NCI-H82 (cell line): ENCODE measurements around the gene ZCCHC8.
"Not testable (repeated sequence)": the region's sequence is repeated elsewhere in the genome, so short reads cannot be mapped to it uniquely, and the experiment has no call there.

Experiments
- DNase-seq: peaks from one replicate; lab custom pipeline; 2025; lab: John Stamatoyannopoulos, UW

Gene ZCCHC8

DNA sequence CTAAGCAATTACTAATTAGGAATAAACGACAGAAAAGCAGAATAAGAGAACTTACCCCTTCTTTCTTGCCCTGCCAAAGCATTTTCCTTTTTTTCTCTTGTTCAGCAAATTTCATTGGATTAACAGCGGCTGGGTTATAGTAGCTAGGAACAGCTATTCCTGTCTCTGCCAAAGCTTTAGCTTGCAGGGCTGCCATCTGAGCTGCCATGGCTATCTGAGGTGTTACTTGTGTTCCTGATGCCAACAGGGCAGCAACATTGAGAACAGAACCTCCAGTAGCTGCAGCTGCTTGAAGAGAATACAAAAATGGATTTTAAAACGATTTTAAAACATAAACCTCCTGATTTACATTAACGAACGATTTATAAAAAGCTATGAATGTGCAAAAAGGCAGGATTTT, 7.4 kb upstream of the ZCCHC8 start:
- no peak for DNase-seq

DNA sequence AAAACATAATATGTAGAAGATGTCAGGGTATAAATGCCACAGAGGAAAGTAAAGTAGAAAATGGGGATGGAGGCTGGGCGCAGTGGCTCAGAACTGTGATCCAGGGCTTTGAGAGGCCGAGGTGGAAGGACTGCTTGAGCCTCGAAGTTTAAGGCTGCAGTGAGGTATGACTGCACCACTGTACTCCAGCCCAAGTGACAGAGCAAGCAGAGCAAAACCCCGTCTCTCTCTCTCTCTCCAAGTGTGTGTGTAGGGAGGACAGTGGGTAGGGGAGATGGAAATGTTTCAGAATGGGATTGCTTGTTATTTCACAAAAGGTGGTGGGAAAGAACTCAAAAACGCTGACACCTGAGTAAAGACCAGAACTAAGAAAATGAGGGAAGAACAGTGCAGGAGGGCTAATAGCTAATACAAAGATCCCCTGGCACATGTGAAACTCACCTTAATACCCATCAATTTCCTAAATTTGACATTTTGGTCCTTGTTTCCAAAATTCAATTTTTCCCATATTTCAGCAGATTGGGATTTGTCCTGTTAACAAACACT, 5.7 kb upstream of the ZCCHC8 start:
- no peak for DNase-seq

DNA sequence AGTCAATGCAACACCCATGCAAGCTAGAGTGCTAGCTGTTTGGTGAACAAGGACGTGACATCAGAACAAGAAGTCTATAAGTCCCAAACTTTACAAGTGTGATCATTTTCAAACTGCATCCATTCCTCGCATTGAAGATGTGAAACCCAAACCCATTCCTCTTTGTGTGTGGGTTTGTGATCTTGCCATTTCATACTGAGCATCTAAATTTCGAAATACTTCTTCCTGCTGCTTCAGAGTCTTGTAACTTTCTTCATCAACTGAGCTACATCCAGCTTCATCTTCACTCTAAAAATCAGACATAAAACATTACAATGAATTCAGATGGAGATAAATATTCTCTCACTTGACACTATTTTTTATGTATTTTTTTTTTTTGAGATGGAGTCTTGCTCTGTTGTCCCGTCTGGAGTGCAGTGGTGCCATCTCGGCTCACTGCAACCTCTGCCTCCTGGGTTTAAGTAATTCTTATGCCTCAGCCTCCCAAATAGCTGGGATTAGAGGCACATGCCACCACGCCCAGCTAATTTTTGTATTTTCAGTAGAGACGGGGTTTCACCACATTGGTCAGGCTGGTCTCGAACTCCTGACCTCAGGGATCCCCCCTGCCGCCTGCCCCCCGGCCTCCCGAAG, 4.8 kb upstream of the ZCCHC8 start:
- DNase-seq = no peak

DNA sequence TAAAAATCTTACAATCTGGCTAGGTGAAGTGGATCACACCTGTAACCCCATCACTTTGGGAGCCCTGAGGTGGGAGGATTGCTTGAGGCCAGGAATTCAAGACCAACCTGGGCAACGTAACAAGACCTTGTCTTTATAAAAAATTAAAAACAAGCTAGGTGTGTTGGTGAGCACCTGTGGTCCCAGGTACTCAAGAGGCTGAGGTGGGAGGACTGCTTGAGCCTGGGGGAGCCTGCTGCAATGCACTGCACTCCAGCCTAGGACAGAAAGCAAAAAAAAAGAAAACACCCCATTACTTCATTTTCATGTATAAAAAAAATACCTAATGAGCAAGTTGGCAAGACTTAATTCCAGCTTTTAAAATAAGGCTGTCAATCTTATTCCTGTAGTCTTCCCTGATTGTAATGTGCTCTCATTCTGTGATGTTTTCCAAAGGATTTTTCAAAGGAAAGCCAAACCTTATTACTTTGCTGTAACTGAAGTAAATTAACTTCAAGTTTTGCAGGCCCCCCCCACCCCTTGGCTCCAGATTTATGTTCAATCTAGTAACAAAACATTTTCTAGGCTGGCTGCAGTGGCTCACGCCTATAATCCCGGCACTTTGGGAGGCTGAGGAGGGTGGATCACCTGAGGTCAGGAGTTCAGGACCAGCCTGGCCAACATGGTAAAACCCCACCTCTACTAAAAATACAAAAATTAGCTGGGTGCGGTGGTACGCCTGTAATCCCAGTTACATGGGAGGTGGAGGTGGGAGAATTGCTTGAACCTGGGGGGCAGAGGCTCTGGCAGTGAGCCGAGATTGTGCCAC, 3.3 kb upstream of the ZCCHC8 start:
- DNase-seq = no peak

DNA sequence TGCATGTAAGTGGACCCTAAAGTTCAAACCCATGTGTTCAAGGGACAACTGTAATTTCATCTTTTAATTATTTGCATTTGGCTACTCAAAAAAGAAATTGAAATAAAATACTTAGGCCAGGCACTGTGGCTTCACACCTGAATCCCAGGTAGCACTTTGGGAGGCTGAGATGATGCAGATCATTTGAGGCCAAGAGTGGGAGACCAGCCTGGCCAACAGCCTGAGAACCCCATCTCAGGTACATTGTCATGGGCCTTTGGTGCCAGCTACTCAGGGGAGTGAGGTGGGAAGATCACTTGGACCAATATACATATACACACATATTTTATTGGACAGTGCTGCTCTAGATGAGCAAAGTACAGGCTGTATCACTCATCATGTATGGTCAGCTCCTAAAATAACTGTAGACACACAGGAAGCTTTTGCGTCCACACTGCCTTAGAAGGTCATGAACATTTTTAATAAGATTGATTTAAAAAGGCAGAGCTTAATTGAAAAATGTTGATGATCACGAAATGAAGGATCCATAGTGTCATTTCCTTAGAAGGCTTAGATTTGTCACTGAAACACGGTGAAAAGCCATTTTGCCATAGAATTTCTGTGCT, 2.5 kb upstream of the ZCCHC8 start:
- peak; percentile 29 for DNase-seq

DNA sequence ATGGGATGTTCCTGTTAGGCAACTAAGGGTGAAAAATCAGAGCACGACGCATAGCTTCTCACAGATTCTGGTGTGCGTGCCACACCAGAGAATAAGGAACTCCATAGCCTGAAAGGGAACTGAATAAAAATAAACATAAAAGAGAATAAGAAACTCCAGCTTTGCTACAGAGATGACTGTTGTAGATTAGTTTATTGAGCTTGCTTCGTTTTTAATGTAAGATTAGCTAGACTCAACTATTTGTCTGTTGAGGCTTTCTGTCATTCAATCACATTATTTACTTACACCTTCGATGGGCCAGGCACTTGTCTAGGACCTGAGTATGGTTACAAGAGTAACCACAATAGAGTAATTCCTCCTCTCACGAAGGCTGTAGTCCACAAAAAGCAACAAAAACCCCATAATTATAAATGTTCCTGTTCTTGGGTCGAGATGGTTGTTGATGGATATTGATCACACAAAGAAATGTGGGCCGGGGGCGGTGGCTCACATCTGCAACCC, 807 bp upstream of the ZCCHC8 start:
- DNase-seq = peak; percentile 51

DNA sequence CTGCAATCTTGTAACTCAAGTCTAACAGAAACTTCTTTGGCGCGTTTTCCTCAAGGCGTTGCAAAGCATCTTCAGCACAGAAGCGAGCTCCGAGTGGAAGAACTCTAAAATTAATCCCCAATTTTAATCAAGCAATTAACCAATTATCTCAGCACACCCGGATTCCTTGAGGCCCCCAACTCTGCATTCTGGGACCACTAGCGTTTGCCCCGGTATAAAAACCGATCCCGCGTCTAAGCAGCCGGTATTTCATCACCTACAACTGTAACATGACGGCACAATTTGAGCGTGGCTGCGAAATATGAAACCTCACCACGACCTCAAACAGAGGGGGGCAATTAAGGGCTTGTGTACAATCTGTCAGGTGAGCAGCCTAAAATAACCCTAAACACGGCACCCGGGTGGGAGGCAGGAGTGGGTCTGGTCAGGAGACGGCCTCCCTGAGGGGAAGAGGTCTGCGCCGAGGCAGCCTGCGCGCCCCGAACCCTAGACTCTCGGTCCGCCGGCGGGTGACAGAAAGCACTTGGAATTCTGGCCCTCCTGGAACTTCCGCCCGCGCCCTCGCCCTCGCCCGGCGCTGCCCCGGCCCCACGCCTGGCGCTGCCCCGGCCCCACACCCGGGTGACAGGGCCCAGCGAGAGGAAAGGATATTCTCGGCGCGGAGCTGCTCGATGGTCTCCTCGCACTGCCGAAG, 594 bp downstream of the ZCCHC8 start:
- peak; percentile 81 for DNase-seq

DNA sequence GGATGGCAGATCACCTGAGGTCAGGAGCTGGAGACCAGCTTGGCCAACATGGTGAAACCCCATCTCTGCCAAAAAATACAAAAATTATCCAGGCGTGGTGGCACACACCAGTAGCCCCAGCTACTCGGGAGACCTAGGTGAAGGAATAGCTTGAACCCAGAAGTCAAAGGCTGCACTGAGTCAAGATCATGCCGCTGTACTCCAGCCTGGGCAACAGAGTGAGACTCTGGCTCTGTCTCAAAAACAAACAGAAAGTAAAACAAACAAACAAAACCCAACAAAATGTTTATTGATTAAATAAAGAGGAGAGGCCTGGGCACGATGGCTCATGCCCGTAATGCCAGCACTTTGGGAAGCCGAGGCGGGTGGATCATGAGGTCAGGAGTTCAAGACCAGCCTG, 5.5 kb downstream of the ZCCHC8 start:
- no peak for DNase-seq

DNA sequence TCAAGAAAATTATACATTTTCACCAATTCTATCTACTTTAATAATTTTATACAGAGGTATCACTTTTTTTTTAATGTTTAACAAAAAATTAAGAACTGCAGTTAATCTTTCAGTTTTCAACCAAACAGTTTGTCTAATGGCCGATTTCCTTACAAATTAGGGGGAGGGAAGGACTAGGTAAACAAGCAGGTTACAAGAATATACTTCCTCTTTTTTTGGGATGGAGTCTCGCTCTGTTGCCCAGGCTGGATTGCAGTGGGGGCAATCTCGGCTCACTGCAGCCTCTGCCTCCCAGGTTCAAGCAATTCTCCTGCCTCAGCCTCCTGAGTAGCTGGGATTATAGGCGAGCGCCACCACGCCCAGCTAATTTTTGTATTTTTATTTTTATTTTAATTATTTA, 7.5 kb downstream of the ZCCHC8 start:
- not testable (repeated sequence) for DNase-seq

DNA sequence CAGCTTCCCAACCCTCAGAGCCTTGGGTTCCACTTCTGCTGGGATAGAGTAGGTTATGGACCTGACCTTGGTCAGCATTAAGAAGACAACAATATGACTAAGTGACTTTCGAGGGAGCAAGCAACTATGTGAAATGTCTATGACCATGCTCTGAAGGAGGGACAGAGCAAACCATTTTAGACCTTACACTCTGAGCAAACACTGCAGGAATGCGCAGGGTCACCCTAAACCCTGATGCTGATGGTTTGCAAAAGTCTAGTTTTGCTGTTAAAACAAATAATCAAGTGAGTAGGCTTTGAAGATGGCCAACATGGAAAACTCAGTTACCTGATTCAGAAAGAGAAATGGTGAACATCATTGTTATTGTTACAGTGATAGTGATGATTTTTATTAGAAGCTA, 8.7 kb downstream of the ZCCHC8 start:
- DNase-seq = no peak

DNA sequence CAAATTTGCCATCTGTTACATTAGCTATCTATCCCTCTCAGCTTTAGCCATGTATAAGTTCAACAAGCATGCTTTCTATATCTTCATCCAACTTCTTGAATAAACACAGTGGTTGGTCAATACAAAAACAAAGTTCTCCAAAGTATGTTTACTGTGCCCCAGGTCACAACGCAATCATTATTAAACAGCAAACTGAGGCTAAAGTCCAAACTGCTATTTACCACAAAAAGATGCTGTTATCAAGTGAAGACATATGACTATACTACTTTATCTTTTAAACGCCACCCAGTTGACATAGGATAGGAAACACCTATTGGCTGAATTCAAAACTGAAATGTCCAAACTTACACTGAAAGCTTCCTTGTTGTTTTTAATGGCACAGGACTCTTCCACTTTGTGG, 11.7 kb downstream of the ZCCHC8 start:
- DNase-seq = no peak

DNA sequence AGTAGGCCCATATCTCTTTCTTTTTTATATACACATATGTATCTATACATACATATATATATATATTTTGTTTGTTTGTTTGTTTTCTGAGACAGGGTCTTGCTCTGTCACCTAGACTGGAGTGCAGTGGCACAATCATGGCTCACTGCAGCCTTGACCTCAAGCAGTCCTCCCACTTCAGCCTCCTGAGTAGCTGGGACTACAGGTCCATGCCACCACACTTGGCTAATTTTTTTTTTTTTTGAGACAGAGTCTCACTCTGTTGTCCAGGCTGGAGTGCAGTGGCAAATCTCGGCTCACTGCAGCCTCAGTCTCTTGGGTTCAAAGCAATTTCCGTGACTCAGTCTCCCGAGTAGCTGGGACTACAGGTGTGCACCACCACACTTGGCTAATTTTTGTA, 12.9 kb downstream of the ZCCHC8 start:
- DNase-seq = not testable (repeated sequence)

DNA sequence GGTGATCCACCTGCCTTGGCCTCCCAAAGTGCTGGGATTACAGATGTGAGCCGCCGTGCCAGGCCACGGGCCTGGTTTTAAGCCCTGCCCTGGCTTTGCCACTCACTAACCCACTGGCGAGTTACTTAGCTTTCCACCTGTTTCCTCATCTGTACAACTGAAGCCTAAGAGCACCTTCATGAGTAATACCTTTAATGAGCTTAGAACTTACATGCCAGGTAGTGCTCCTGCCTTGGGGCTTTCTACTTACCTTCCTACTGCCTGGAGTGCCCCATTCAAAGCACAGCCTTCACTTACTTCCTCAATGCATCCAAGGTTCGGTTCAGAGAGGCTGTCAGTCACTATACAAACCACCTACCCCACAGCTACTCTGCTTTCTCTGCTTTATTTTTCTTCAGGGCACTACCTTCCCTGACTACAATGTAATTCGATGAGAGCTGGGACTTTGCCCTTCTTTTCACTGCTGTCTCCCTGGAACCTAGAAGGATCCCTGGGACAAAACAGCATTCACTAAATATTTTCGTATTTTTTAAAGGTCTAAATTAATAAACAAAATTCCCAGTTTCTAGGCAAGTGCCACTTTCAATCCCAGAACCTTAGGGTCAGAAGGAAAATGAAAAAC, 13.8 kb downstream of the ZCCHC8 start:
- no peak for DNase-seq

DNA sequence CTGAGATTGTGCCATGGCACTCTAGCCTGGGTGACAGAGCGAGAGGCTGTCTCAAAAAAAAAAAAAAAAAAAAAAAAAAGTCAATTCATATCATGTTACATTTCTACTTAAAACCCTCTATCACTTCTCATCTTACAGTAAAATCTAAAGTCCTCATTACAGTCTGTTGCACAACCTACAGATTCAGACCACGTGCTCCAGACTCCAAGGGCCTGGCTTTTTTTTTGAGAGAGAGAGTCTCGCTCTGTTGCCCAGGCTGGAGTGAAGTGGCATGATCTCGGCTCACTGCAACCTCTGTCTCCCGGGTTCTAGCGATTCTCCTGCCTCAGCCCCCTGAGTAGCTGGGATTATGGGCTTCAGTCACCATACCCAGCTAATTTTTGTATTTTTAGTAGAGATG, 14.4 kb downstream of the ZCCHC8 start:
- DNase-seq = not testable (repeated sequence)

DNA sequence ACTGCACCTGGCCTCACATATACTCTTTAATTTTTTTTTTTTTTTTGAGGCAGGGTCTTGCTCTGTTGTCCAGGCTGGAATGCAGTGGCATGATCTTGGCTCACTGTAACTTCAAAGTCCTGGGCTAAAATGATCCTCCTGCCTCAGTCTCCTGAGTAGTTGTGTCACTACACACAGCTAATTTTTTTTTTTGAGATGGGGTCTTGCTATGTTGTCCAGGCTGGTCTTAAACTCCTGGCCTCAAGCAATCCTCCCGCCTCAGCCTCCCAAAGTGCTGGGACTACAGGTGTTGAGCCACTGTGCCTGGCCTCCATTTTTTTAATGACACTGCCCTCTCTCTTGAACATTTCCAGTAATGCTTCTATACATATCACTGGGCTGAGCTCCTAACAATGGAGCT, 16.3 kb downstream of the ZCCHC8 start:
- not testable (repeated sequence) for DNase-seq

DNA sequence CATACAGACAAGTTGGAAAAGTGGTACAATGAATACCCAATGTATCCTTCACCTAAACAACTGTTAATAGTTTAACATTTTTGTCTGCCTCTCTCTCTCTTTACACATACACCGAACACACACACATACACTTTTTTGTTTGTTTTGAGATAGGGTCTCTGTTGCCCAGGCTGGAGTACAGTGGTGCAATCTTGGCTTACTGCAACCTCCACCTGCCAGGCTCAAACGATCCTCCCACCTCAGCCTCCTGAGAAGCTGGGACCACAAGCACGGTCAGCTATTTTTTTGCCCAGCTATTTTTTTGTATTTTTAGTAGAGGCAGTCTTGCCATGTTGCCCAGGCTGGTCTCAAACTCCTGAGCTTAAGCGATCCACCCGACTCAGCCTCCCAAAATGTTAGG, 16.8 kb downstream of the ZCCHC8 start:
- no peak for DNase-seq

DNA sequence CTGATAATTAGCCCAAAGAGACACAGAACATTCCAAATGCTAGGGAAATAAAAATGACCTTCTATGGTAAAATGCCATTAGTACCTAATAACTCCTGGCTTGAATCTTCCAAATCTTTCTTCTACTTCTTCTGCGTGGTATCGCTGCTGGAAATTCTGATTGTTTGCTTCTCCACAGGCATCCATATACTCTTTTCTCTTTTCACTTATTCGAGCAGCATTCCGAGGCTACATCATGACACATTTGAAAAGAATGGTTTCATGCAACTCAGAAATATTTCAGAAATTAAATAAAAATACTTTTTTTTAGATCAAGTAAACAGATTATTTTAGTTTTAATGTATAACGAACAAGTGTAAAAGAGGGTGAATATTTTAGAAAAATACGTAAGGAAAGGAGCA, 18.9 kb downstream of the ZCCHC8 start:
- no peak for DNase-seq

DNA sequence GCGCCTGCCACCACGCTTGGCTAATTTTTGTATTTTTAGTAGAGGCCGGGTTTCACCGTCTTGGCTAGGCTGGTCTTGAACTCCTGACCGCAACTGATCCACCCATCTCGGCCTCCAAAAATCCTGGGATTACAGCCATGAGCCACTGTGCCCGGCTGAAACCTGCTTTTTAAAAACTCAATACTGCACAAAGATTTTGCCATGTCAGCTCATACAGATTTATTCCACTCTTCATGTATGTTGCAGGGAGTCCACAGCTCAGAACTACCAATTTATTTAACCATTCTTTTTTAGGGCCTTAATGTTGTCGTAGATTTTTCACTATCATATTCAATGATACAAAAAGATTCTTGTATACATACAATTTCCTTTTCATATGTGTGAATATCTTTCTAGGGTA, 20.0 kb downstream of the ZCCHC8 start:
- DNase-seq = no peak

DNA sequence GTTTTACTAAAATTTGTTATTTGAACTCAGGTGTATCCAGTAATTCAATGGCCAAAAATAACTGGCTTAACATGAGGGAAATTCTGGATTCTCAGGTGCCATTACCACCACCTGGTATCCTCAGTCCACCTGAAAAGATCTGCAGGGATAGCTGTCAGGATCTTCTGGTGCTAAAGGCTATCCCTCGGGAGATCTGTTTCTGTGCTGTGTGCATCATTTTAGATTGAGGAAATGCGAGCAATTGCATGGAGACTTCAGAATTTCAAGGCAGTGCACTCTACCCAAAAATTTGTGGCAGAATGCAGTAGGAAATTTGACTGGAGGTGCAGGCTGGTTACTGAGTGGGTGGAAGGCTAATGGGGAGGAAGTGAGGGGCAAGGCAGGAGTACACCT, 26.4 kb downstream of the ZCCHC8 start:
- no peak for DNase-seq

DNA sequence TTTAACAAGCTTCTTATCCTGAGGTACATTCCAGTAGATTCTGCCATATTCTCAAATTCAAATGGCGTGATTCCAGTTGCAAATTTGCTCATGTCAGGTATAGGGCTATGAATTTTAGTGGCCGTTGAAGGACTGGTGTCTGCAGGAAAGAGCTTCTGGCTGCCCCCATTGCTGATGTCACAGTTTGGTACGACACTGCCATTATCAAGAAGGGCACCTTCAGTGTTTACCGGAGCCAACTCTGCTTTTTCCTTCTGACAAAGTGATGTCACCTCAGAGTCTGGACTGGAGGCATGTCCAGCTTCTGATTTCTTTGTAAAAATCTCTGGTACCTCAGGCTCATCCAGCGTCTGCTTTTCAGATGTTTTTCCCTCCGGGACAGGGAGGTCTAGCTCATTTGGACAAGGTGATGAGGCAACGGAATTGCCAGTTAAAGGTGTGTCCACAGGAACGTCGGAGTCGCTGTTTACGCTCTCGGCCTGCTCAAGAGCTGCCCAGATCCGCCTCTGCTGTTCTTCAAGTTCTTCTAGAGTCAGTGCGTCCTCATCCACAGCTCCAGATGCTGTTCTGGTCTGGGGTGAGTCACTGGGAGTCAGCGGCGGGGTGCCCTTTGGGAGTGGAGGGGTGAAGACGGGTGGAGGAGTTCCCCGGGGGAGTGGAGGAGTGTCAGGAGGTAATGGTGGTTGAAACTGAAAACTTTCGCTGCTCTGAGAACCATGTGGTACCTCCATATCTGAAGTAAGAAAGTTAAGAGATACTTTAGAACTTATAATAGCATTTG, 27.0 kb downstream of the ZCCHC8 start:
- DNase-seq = no peak
